Liver (tissue), 9 donors: ENCODE measurements around the gene SREBF2. TPM values are rescaled to one million over a fixed set of nuclear protein-coding genes. Genes with fewer than 3 reads are reported as not detected.

Experiments used
- DNase-seq: peaks from one replicate; pipeline ENCODE4 v3.0.0-alpha.2; 2017; ENCODE audit warnings: low spot score
- H3K27ac ChIP-seq, 2 donors: one replicate each; pipeline ENCODE4 v1.7.0; 2013; ENCODE audit warnings: inconsistent platforms in 2 of 2, low read length in 2 of 2, control low read depth in 1 of 2, low read depth in 1 of 2, mild to moderate bottlenecking in 1 of 2
- H3K27me3 ChIP-seq, 4 donors: one replicate each; pipeline versions ENCODE4 v1.6.1 to v1.7.0; 2013; ENCODE audit warnings: low read length in 3 of 4, inconsistent platforms in 1 of 4, mild to moderate bottlenecking in 1 of 4, moderate library complexity in 1 of 4; ENCODE audit not compliant: control insufficient read depth in 4 of 4, insufficient read depth in 4 of 4
- H3K36me3 ChIP-seq, 4 donors: one replicate each; pipeline versions ENCODE4 v1.6.1 to v1.7.0; 2013; ENCODE audit warnings: low read length in 3 of 4, mild to moderate bottlenecking in 3 of 4, low read depth in 1 of 4, moderate library complexity in 1 of 4; ENCODE audit not compliant: control insufficient read depth in 4 of 4, insufficient read depth in 3 of 4
- H3K4me1 ChIP-seq, 4 donors: one replicate each; pipeline versions ENCODE4 v1.6.1 to v1.7.0; 2013; ENCODE audit warnings: low read length in 3 of 4, mild to moderate bottlenecking in 3 of 4, moderate library complexity in 1 of 4; ENCODE audit not compliant: control insufficient read depth in 4 of 4, insufficient read depth in 4 of 4
- H3K4me3 ChIP-seq, 3 donors: one replicate each; pipeline versions ENCODE4 v1.6.1 to v1.7.0; 2013; ENCODE audit warnings: low read length in 3 of 3, control low read depth in 1 of 3, low read depth in 1 of 3, mild to moderate bottlenecking in 1 of 3
- H3K9ac ChIP-seq, 2 donors: one replicate each; pipeline ENCODE4 v1.7.0; 2013; ENCODE audit warnings: low read length in 2 of 2, mild to moderate bottlenecking in 2 of 2, moderate library complexity in 2 of 2, control low read depth in 1 of 2, low read depth in 1 of 2
- H3K9me3 ChIP-seq, 4 donors: one replicate each; pipeline versions ENCODE4 v1.6.1 to v1.7.0; 2013; ENCODE audit warnings: low read length in 3 of 4; ENCODE audit not compliant: control insufficient read depth in 4 of 4
- EGR1 ChIP-seq, 2 donors: IDR thresholded peaks; 2 replicates each; pipeline ENCODE4 v1.6.1; 2016 to 2018; ENCODE audit warnings: antibody characterized with exemption in 2 of 2, low read depth in 2 of 2
- FOXA1 ChIP-seq: IDR thresholded peaks from 2 replicates; pipeline ENCODE4 v1.6.1; 2016; ENCODE audit warnings: antibody characterized with exemption
- FOXA2 ChIP-seq: IDR thresholded peaks from 2 replicates; pipeline ENCODE4 v1.6.1; 2016; ENCODE audit warnings: antibody characterized with exemption
- GABPA ChIP-seq, 2 donors: IDR thresholded peaks in 1 of 2; conservative IDR thresholded peaks in 1 of 2; 2 replicates each; pipeline ENCODE4 v1.6.1; 2016; ENCODE audit warnings: antibody characterized with exemption in 2 of 2, mild to moderate bottlenecking in 1 of 2, moderate library complexity in 1 of 2
- HNF4A ChIP-seq, 2 donors: conservative IDR thresholded peaks; 2 replicates each; pipeline ENCODE4 v1.6.1; 2016; ENCODE audit warnings: antibody characterized with exemption in 2 of 2, mild to moderate bottlenecking in 2 of 2
- HNF4G ChIP-seq: IDR thresholded peaks from 2 replicates; pipeline ENCODE4 v1.6.1; 2016; ENCODE audit warnings: antibody characterized with exemption
- JUND ChIP-seq, 2 donors: IDR thresholded peaks; 2 replicates each; pipeline ENCODE4 v1.6.1; 2016; ENCODE audit warnings: antibody characterized with exemption in 2 of 2
- RXRA ChIP-seq, 2 donors: IDR thresholded peaks; 2 replicates each; pipeline ENCODE4 v1.6.1; 2017 to 2018; ENCODE audit warnings: antibody characterized with exemption in 2 of 2, mild to moderate bottlenecking in 1 of 2
- SP1 ChIP-seq: IDR thresholded peaks from 2 replicates; pipeline ENCODE4 v1.6.1; 2018; ENCODE audit warnings: antibody characterized with exemption, mild to moderate bottlenecking
- TAF1 ChIP-seq: conservative IDR thresholded peaks from 2 replicates; pipeline ENCODE4 v1.6.1; 2016; ENCODE audit warnings: antibody characterized with exemption, mild to moderate bottlenecking
- YY1 ChIP-seq: IDR thresholded peaks from 2 replicates; pipeline ENCODE4 v1.6.1; 2016; ENCODE audit warnings: antibody characterized with exemption, mild to moderate bottlenecking
- WGBS: extraction: QIAGEN DNeasy Blood & Tissue Kit; methylation state at CpG from one replicate; pipeline ENCODE4 v1.1.7; 2013; 5-methylcytosine and 5-hydroxymethylcytosine counted together
- polyA plus RNA-seq, 2 donors: library from polyadenylated mRNA; stranded (reverse) in 1 of 2; unstranded in 1 of 2; fragments of 200-250 nt in 1 of 2; fragments of >200 nt in 1 of 2; fragmentation: Nextera tagmentation in 1 of 2; extraction: Ambion mirVana in 1 of 2; gene quantifications; one replicate each; pipeline versions ENCODE4 v1.2.1 to v1.2.3, GENCODE V29; 2013 to 2015
- total RNA-seq, 2 donors: library from RNA; depleted of rRNA; stranded (reverse); fragments of >200 nt; gene quantifications; one replicate each; pipeline ENCODE4 v1.2.3, GENCODE V29; 2014
- TF ChIP-seq, protein P1 (sequence below): IDR thresholded peaks from 2 replicates; pipeline ENCODE4 v1.6.1; 2016; ENCODE audit warnings: antibody characterized with exemption
- TF ChIP-seq, protein P2 (sequence below): IDR thresholded peaks from 2 replicates; pipeline ENCODE4 v1.6.1; 2016; ENCODE audit warnings: antibody characterized with exemption
- TF ChIP-seq, protein P3 (sequence below): IDR thresholded peaks from 2 replicates; pipeline ENCODE4 v1.6.1; 2016; ENCODE audit warnings: antibody characterized with exemption, mild to moderate bottlenecking
- TF ChIP-seq, protein P4 (sequence below): IDR thresholded peaks from 2 replicates; pipeline ENCODE4 v1.6.1; 2016; ENCODE audit warnings: antibody characterized with exemption
- donor health status: healthy.
- donor health status: healthy.
- donor health status: healthy.
- donor health status: healthy.
- donor health status: healthy.

The SREBF2 gene
- total and polyA plus RNA-seq, 4 donors, result 18.3 to 69.6 (median 57.3) TPM

DNA sequence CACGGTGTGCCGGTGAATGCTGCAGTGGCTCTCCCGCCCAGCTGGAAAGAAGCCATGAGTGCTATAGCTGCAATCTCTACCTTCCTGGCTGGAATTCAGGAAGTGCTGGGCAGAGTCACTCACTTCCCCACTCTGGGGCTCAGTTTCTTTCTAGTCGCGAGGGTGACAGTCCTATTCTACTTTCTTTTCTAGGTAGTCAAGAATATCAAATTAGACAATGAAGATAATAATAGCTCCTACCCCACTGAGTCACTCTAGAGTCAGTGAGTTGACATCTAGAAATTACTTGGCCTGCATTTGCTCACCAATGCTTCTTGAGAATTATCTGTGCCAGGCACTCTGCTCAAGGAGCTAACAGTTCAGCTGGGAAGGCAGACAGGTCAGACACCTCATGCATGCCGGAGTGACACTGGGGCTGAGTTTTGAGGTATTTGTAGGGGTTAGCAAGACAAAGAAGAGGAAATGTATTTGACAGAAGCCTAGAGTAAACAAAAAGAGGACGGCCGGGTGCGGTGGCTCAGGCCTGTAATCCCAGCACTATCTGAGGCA is 110.8 kb downstream of the SREBF2 start (continued):
- TF ChIP-seq EGR1 (IDR thresholded peaks at IDR 0.05; ENCODE audit: low read depth in 2 of 2) (no peak), TAF1 (no peak), FOXA2 (no peak)

DNA sequence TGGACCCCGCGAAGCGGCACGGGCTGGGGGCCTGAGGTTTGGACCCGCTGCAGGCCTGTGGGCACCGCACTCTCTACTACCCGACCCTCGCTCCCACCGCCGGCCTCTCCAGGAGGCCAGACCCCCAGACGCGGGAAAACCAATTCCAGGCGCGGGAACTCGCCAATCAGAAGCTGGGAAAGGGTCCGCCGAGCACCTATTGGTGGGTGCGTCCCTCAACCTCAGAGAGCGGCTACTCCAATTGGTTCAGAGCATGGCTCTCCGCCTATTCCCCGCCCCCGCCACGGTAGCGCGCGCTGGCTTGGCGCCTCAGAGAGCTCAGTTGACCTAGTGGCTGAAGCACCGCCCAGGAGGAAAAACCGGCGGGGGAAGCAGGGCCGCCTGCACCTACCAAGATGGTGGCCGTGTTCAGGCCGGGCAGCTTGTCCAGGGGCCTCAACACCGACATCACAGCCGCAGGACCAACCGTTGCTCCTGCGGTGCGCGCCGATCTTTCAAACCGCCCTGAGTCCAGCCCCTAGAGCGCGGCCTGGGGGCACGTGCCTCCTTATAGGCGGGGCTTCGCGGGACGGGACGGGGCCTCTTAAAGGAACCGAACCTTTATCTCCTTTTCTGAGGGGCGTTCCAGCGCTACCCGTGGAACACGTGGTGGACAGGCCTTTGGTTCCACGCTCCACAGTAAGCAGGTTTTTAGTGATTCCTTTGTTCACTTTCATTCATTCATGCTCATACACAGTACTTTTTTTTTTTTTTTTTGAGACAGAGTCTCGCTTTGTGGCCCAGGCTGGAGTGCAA is 113.9 kb downstream of the SREBF2 start, which contains the start of gene CENPM:
Gene CENPM (minus strand): TSS at position 524 of the 795 bp plus-strand sequence. CDS start 76 bp downstream, at position 448.
- WGBS, result 2% methylated on average over 56 of the region's 56 CpGs
- H3K27me3 ChIP-seq, result no peaks in the 10 kb centered on the region
- no peak within 1 kb of the TSS for H3K9ac ChIP-seq
- peak within 1 kb of the TSS; percentile 60 to 81 (median 76) for H3K4me3 ChIP-seq
- TF ChIP-seq TAF1 (no peak), FOXA2 (no peak), HNF4A (conservative IDR thresholded peaks at IDR 0.05) (peak in 1 of 2 donors; percentile 33), SP1 (peak; percentile 78), GABPA (IDR thresholded peaks at IDR 0.05 in 1 of 2, conservative IDR thresholded peaks at IDR 0.05 in 1 of 2) (no peak), YY1 (peak; percentile 62), RXRA (IDR thresholded peaks at IDR 0.05) (peak in 1 of 2 donors; percentile 4), EGR1 (IDR thresholded peaks at IDR 0.05; ENCODE audit: low read depth in 2 of 2) (peak; percentile 84 to 86)
- TF ChIP-seq, protein P1, sequence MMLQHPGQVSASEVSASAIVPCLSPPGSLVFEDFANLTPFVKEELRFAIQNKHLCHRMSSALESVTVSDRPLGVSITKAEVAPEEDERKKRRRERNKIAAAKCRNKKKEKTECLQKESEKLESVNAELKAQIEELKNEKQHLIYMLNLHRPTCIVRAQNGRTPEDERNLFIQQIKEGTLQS, result no peak
- TF ChIP-seq, protein P2, sequence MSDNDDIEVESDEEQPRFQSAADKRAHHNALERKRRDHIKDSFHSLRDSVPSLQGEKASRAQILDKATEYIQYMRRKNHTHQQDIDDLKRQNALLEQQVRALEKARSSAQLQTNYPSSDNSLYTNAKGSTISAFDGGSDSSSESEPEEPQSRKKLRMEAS, result peak; percentile 84
- TF ChIP-seq, protein P3, sequence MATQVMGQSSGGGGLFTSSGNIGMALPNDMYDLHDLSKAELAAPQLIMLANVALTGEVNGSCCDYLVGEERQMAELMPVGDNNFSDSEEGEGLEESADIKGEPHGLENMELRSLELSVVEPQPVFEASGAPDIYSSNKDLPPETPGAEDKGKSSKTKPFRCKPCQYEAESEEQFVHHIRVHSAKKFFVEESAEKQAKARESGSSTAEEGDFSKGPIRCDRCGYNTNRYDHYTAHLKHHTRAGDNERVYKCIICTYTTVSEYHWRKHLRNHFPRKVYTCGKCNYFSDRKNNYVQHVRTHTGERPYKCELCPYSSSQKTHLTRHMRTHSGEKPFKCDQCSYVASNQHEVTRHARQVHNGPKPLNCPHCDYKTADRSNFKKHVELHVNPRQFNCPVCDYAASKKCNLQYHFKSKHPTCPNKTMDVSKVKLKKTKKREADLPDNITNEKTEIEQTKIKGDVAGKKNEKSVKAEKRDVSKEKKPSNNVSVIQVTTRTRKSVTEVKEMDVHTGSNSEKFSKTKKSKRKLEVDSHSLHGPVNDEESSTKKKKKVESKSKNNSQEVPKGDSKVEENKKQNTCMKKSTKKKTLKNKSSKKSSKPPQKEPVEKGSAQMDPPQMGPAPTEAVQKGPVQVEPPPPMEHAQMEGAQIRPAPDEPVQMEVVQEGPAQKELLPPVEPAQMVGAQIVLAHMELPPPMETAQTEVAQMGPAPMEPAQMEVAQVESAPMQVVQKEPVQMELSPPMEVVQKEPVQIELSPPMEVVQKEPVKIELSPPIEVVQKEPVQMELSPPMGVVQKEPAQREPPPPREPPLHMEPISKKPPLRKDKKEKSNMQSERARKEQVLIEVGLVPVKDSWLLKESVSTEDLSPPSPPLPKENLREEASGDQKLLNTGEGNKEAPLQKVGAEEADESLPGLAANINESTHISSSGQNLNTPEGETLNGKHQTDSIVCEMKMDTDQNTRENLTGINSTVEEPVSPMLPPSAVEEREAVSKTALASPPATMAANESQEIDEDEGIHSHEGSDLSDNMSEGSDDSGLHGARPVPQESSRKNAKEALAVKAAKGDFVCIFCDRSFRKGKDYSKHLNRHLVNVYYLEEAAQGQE, result no peak
- DNase-seq, result peak; percentile 95
- no peak within 1 kb of the TSS for H3K27ac ChIP-seq
- H3K4me1 ChIP-seq, result peaks cover 3 to 16% (median 11%) of the 10 kb centered on the region in 4 donors
- H3K36me3 ChIP-seq, result no peaks in the 10 kb centered on the region
- H3K9me3 ChIP-seq, result no peaks in the 10 kb centered on the region

DNA sequence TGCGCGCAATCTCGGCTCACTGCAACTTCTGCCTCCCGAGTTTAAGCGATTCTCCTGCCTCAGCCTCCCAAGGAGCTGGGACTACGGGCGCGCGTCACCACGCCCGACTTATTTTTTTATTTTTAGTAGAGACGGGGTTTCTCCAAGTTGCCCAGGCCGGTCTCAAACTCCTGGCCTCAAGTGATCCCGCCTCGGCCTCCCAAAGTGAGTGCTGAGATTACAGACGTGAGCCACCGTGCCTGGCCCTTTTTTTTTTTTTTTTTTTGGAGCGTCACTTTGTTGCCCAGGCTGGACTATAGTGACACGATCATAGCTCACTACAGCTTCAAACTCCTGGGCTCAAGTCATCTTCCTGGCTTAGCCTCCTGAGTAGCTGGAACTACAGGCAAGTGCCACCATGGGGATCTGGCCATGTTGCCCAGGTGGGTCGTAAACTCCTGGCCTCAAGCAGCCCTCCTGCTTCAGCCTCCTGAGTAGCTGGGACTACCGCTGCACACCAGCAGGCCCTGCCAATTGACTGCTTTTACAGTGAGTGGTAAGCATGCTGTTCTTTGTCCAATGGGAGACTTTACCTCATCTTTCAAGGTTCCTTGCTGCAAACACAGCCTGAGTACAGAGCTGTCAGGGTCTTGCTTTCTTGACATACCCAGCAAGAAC is 114.6 kb downstream of the SREBF2 start:
- 78% methylated on average over 21 of the region's 21 CpGs for WGBS
- H3K9ac ChIP-seq, result no peak overlapping the region
- no peaks in the 10 kb centered on the region for H3K9me3 ChIP-seq
- DNase-seq, result no peak
- no peak overlapping the region for H3K27ac ChIP-seq
- no peaks in the 10 kb centered on the region for H3K36me3 ChIP-seq
- H3K4me1 ChIP-seq, result peaks cover 3 to 16% (median 11%) of the 10 kb centered on the region in 4 donors
- peak overlapping the region in 1 of 3 donors; percentile 76 for H3K4me3 ChIP-seq
- no peaks in the 10 kb centered on the region for H3K27me3 ChIP-seq
- TF ChIP-seq, protein P2, result no peak
- TF ChIP-seq JUND (IDR thresholded peaks at IDR 0.05), result no peak
- TF ChIP-seq, protein P1, result no peak
- no peak for TF ChIP-seq HNF4G
- no peak for TF ChIP-seq TAF1
- TF ChIP-seq, protein P3, result no peak
- TF ChIP-seq HNF4A (conservative IDR thresholded peaks at IDR 0.05), result no peak
- TF ChIP-seq FOXA2, result no peak
- TF ChIP-seq FOXA1, result no peak
- TF ChIP-seq, protein P4, sequence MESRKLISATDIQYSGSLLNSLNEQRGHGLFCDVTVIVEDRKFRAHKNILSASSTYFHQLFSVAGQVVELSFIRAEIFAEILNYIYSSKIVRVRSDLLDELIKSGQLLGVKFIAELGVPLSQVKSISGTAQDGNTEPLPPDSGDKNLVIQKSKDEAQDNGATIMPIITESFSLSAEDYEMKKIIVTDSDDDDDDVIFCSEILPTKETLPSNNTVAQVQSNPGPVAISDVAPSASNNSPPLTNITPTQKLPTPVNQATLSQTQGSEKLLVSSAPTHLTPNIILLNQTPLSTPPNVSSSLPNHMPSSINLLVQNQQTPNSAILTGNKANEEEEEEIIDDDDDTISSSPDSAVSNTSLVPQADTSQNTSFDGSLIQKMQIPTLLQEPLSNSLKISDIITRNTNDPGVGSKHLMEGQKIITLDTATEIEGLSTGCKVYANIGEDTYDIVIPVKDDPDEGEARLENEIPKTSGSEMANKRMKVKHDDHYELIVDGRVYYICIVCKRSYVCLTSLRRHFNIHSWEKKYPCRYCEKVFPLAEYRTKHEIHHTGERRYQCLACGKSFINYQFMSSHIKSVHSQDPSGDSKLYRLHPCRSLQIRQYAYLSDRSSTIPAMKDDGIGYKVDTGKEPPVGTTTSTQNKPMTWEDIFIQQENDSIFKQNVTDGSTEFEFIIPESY, result no peak
- TF ChIP-seq YY1, result no peak
- TF ChIP-seq GABPA (IDR thresholded peaks at IDR 0.05 in 1 of 2, conservative IDR thresholded peaks at IDR 0.05 in 1 of 2), result no peak
- no peak for TF ChIP-seq EGR1 (IDR thresholded peaks at IDR 0.05; ENCODE audit: low read depth in 2 of 2)
- TF ChIP-seq RXRA (IDR thresholded peaks at IDR 0.05), result no peak
